Measurements from ENCODE around the gene DLX5.

Gene DLX5

GRCh38 chr7:96989859-96990317, 34.7 kb downstream of the DLX5 start:
- Mint-ChIP-seq H3K4me1 (peaks cover 6% of the 10 kb centered on the region), H3K27me3 (peaks cover 73% of the 10 kb centered on the region), H3K27ac (no peak overlapping the region), H3K36me3 (peaks cover 7% of the 10 kb centered on the region), H3K9me3 (peaks cover 4% of the 10 kb centered on the region), H3K4me3 (no peak overlapping the region)
- ATAC-seq, result no peak

- H3K9me3 Mint-ChIP-seq, result peaks cover 4% of the 10 kb centered on the region
Observed at GRCh38 chr7:96989241-96989858, 35.3 kb downstream of the DLX5 start.

GRCh38 chr7:96987719-96988118, 36.9 kb downstream of the DLX5 start:
- H3K36me3 Mint-ChIP-seq, result peaks cover 4% of the 10 kb centered on the region
- peaks cover 3% of the 10 kb centered on the region for H3K4me1 Mint-ChIP-seq
- no peak for ATAC-seq
- H3K9me3 Mint-ChIP-seq, result peaks cover under 1% of the 10 kb centered on the region
- no peak overlapping the region for H3K4me3 Mint-ChIP-seq
- no peak overlapping the region for H3K27ac Mint-ChIP-seq
- H3K27me3 Mint-ChIP-seq, result peaks cover 52% of the 10 kb centered on the region

More at GRCh38 chr7:96989241-96989858, 35.3 kb downstream of the DLX5 start:
- no peak for ATAC-seq
- H3K4me1 Mint-ChIP-seq, result peaks cover 6% of the 10 kb centered on the region
- no peak overlapping the region for H3K4me3 Mint-ChIP-seq
- H3K27ac Mint-ChIP-seq, result no peak overlapping the region
- H3K36me3 Mint-ChIP-seq, result peaks cover 7% of the 10 kb centered on the region
- H3K27me3 Mint-ChIP-seq, result peaks cover 68% of the 10 kb centered on the region

GRCh38 chr7:96986901-96987300, 37.7 kb downstream of the DLX5 start:
- Mint-ChIP-seq H3K27ac (no peak overlapping the region), H3K4me3 (no peak overlapping the region), H3K36me3 (no peaks in the 10 kb centered on the region), H3K9me3 (no peaks in the 10 kb centered on the region), H3K27me3 (peaks cover 43% of the 10 kb centered on the region), H3K4me1 (no peaks in the 10 kb centered on the region)
- no peak for ATAC-seq

GRCh38 chr7:96985992-96986391, 38.6 kb downstream of the DLX5 start:
- Mint-ChIP-seq H3K9me3 (no peaks in the 10 kb centered on the region), H3K27ac (no peak overlapping the region), H3K4me1 (no peaks in the 10 kb centered on the region), H3K36me3 (no peaks in the 10 kb centered on the region), H3K4me3 (no peak overlapping the region), H3K27me3 (peaks cover 35% of the 10 kb centered on the region)
- no peak for ATAC-seq

GRCh38 chr7:96982586-96982985, 42.0 kb downstream of the DLX5 start:
- Mint-ChIP-seq H3K27me3 (peaks cover 23% of the 10 kb centered on the region), H3K4me3 (no peak overlapping the region), H3K4me1 (no peaks in the 10 kb centered on the region)

GRCh38 chr7:96979551-96980276, 44.9 kb downstream of the DLX5 start:
- no peak for ATAC-seq
- Mint-ChIP-seq H3K4me3 (no peak overlapping the region), H3K27ac (no peak overlapping the region), H3K4me1 (no peaks in the 10 kb centered on the region), H3K27me3 (peaks cover 13% of the 10 kb centered on the region), H3K9me3 (no peaks in the 10 kb centered on the region), H3K36me3 (no peaks in the 10 kb centered on the region)

More at GRCh38 chr7:96982586-96982985, 42.0 kb downstream of the DLX5 start:
- Mint-ChIP-seq H3K36me3 (no peaks in the 10 kb centered on the region), H3K27ac (no peak overlapping the region), H3K9me3 (no peaks in the 10 kb centered on the region)
- no peak for ATAC-seq

GRCh38 chr7:96977445-96977844, 47.2 kb downstream of the DLX5 start:
- H3K27ac Mint-ChIP-seq, result no peak overlapping the region
- no peak for ATAC-seq
- no peak overlapping the region for H3K4me3 Mint-ChIP-seq
- H3K9me3 Mint-ChIP-seq, result no peaks in the 10 kb centered on the region
- H3K4me1 Mint-ChIP-seq, result no peaks in the 10 kb centered on the region
- no peaks in the 10 kb centered on the region for H3K36me3 Mint-ChIP-seq
- H3K27me3 Mint-ChIP-seq, result peaks cover 25% of the 10 kb centered on the region

- Mint-ChIP-seq H3K27ac (no peak overlapping the region), H3K36me3 (no peaks in the 10 kb centered on the region), H3K4me1 (no peaks in the 10 kb centered on the region), H3K9me3 (no peaks in the 10 kb centered on the region), H3K27me3 (peaks cover 25% of the 10 kb centered on the region), H3K4me3 (no peak overlapping the region)
- no peak for ATAC-seq
Observed at GRCh38 chr7:96976106-96976505, 48.5 kb downstream of the DLX5 start.

GRCh38 chr7:96973986-96974385, 50.6 kb downstream of the DLX5 start:
- H3K9me3 Mint-ChIP-seq, result no peaks in the 10 kb centered on the region
- H3K4me1 Mint-ChIP-seq, result no peaks in the 10 kb centered on the region
- H3K36me3 Mint-ChIP-seq, result no peaks in the 10 kb centered on the region
- H3K27ac Mint-ChIP-seq, result no peak overlapping the region
- H3K4me3 Mint-ChIP-seq, result no peak overlapping the region
- peaks cover 20% of the 10 kb centered on the region for H3K27me3 Mint-ChIP-seq
- no peak for ATAC-seq

- ATAC-seq, result peak; percentile 13
- H3K27ac Mint-ChIP-seq, result no peak overlapping the region
- no peaks in the 10 kb centered on the region for H3K4me1 Mint-ChIP-seq
- H3K9me3 Mint-ChIP-seq, result no peaks in the 10 kb centered on the region
- no peak overlapping the region for H3K4me3 Mint-ChIP-seq
- H3K27me3 Mint-ChIP-seq, result peaks cover 31% of the 10 kb centered on the region
- H3K36me3 Mint-ChIP-seq, result no peaks in the 10 kb centered on the region
Observed at GRCh38 chr7:96970739-96971138, 53.9 kb downstream of the DLX5 start.

All from stimulated activated memory B cell treated with anti-CD40 and anti-IgM and Interleukin-4, amounts not matched to agents 10 μg/mL and 1 μg/mL and 100 μg/mL, for 72 hours (primary cell).